ENCODE measurements around the gene RTTN.
"Not testable (repeated sequence)": the region's sequence is repeated elsewhere in the genome, so short reads cannot be mapped to it uniquely, and the experiment has no call there.

The RTTN gene

GRCh38 chr18:70154591-70155194 lies 50.8 kb downstream of the RTTN start:
- no peak overlapping the region for H3K4me3 ChIP-seq (ENCODE audit: low read depth, low read length)

- no peak overlapping the region for H3K4me3 ChIP-seq (ENCODE audit: low read depth, low read length)
Measured at GRCh38 chr18:70151614-70152013, 53.9 kb downstream of the RTTN start.

GRCh38 chr18:70149616-70150301 lies 55.7 kb downstream of the RTTN start:
- H3K4me3 ChIP-seq (ENCODE audit: low read depth, low read length), result no peak overlapping the region

GRCh38 chr18:70149156-70149555 lies 56.3 kb downstream of the RTTN start:
- H3K4me3 ChIP-seq (ENCODE audit: low read depth, low read length), result no peak overlapping the region

GRCh38 chr18:70148039-70148938 lies 57.2 kb downstream of the RTTN start:
- no peak overlapping the region for H3K4me3 ChIP-seq (ENCODE audit: low read depth, low read length)

- no peak overlapping the region for H3K4me3 ChIP-seq (ENCODE audit: low read depth, low read length)
Measured at GRCh38 chr18:70146174-70146573, 59.3 kb downstream of the RTTN start.

GRCh38 chr18:70142001-70142400 lies 63.5 kb downstream of the RTTN start:
- no peak overlapping the region for H3K4me3 ChIP-seq (ENCODE audit: low read depth, low read length)

GRCh38 chr18:70139138-70139537 lies 66.3 kb downstream of the RTTN start:
- H3K4me3 ChIP-seq (ENCODE audit: low read depth, low read length), result no peak overlapping the region

- H3K4me3 ChIP-seq (ENCODE audit: low read depth, low read length), result no peak overlapping the region
Measured at GRCh38 chr18:70135604-70136003, 69.9 kb downstream of the RTTN start.

GRCh38 chr18:70132999-70133398 lies 72.5 kb downstream of the RTTN start:
- no peak overlapping the region for H3K4me3 ChIP-seq (ENCODE audit: low read depth, low read length)

- no peak overlapping the region for H3K4me3 ChIP-seq (ENCODE audit: low read depth, low read length)
Measured at GRCh38 chr18:70128271-70128670, 77.2 kb downstream of the RTTN start.

GRCh38 chr18:70127359-70127758 lies 78.1 kb downstream of the RTTN start:
- H3K4me3 ChIP-seq (ENCODE audit: low read depth, low read length), result no peak overlapping the region

GRCh38 chr18:70126832-70127231 lies 78.7 kb downstream of the RTTN start:
- no peak overlapping the region for H3K4me3 ChIP-seq (ENCODE audit: low read depth, low read length)

GRCh38 chr18:70124139-70124538 lies 81.3 kb downstream of the RTTN start:
- no peak overlapping the region for H3K4me3 ChIP-seq (ENCODE audit: low read depth, low read length)

GRCh38 chr18:70121842-70122241 lies 83.6 kb downstream of the RTTN start:
- no peak overlapping the region for H3K4me3 ChIP-seq (ENCODE audit: low read depth, low read length)

GRCh38 chr18:70116949-70117348 lies 88.5 kb downstream of the RTTN start:
- H3K4me3 ChIP-seq (ENCODE audit: low read depth, low read length), result no peak overlapping the region

GRCh38 chr18:70113511-70113910 lies 92.0 kb downstream of the RTTN start:
- H3K4me3 ChIP-seq (ENCODE audit: low read depth, low read length), result no peak overlapping the region

GRCh38 chr18:70110678-70111077 lies 94.8 kb downstream of the RTTN start:
- H3K4me3 ChIP-seq (ENCODE audit: low read depth, low read length), result no peak overlapping the region

- H3K4me3 ChIP-seq (ENCODE audit: low read depth, low read length), result no peak overlapping the region
Measured at GRCh38 chr18:70107091-70107490, 98.4 kb downstream of the RTTN start.

GRCh38 chr18:70102854-70103253 lies 102.6 kb downstream of the RTTN start:
- H3K4me3 ChIP-seq (ENCODE audit: low read depth, low read length), result not testable (repeated sequence)

GRCh38 chr18:70089858-70090257 lies 115.6 kb downstream of the RTTN start:
- H3K4me3 ChIP-seq (ENCODE audit: low read depth, low read length), result no peak overlapping the region

- H3K4me3 ChIP-seq (ENCODE audit: low read depth, low read length), result no peak overlapping the region
Measured at GRCh38 chr18:70086085-70086484, 119.4 kb downstream of the RTTN start.

All from iPS-11a (cell line).